ENCODE results near the gene SPINK4. TPM values are rescaled to one million over a fixed set of nuclear protein-coding genes. Genes with fewer than 3 reads are reported as not detected.

The SPINK4 gene
- total and polyA plus RNA-seq, 2 donors (not counting 1 experiment from before 2014, with no cell fraction given) = not detected

DNA sequence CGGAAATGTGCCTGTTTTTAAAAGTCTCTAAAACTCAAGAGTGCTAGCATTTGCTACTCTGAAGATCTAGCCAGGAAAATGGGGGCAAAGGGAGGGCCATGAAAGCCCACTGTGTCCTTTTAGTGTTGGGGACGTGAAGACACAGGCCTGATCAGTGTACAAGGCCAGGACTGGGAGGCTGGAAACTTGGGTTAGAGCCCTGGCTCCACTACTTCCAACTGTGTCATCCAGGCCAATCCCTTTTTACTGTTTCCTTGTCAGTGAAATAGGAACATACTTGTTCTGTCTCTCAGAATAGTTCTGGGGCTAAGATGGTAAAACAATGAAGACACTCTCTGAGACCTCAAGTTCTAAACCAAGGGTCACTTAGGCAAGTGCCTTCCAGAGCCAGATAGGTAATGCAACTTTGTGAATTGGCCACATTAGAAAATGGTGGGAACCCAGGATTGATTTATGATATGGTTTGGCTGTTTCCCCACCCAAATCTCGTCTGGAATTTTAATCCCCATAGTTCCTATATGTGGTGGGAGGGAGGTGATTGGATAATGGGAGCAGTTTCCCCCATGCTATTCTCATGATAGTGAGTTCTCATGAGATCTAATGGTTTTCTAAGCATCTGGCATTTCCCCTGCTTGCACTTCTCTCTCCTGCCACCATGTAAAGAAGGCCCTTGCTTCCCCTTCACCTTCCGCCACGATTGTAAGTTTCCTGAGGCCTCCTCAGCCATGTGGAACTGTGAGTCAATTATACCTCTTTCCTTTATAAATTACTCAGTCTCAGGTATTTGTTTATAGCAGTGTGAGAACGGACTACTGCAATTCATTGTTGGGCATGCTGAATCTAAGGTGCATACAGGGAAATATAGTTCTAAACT, 42.5 kb upstream of the SPINK4 start:
- Mint-ChIP-seq H3K4me3 (no peak overlapping the region), H3K9me3 (ENCODE audit: insufficient read depth) (no peaks in the 10 kb centered on the region), H3K27ac (no peak overlapping the region), H3K27me3 (no peaks in the 10 kb centered on the region), H3K4me1 (peaks cover 13% of the 10 kb centered on the region)
- Histone ChIP-seq H3K4me1 (ENCODE audit: control insufficient read depth in 2 of 2, insufficient read depth in 2 of 2, low read length in 2 of 2) (peaks cover 5 to 11% of the 10 kb centered on the region in 2 donors), H3K79me2 (ENCODE audit: control insufficient read depth, insufficient read depth, low read length) (no peaks in the 10 kb centered on the region), H3K4me2 (replicated peaks; ENCODE audit: low read depth, low read length, poor library complexity, severe bottlenecking) (no peak overlapping the region), H3K36me3 (replicated peaks in 1 of 2; ENCODE audit: control extremely low read depth in 1 of 2, control insufficient read depth in 1 of 2, extremely low read depth in 1 of 2, insufficient read depth in 2 of 2, low read length in 1 of 2) (no peaks in the 10 kb centered on the region), H3K27ac (ENCODE audit: low read length in 2 of 2) (no peak overlapping the region), H3K27me3 (replicated peaks in 1 of 4; ENCODE audit: control extremely low read depth in 1 of 4, control insufficient read depth in 3 of 4, insufficient read depth in 4 of 4, low read length in 3 of 4) (no peaks in the 10 kb centered on the region), H4K20me1 (ENCODE audit: control insufficient read depth, insufficient read depth, low read length, poor library complexity, severe bottlenecking) (no peaks in the 10 kb centered on the region), H3K9ac (ENCODE audit: low read length) (no peak overlapping the region), H3K4me3 (ENCODE audit: control extremely low read depth in 1 of 5, extremely low read depth in 1 of 5, insufficient read depth in 1 of 5, low read depth in 2 of 5, low read length in 4 of 5) (no peak overlapping the region), H3K9me3 (ENCODE audit: control extremely low read depth in 1 of 3, control insufficient read depth in 2 of 3, insufficient read depth in 1 of 3, low read length in 2 of 3) (no peaks in the 10 kb centered on the region), H2AFZ (ENCODE audit: insufficient read depth, low read depth, low read length, poor library complexity, severe bottlenecking) (no peak overlapping the region)
- 94% methylated on average over 2 of the region's 6 CpGs for WGBS (ENCODE audit: insufficient coverage)
- ChIA-PET POLR2A (no interaction called here), CTCF (interaction anchor here (1.0 to 2.1 kb wide), 2 partner anchors 27 to 29 kb away, joined by 4 read pairs; no protein-coding TSS in a partner anchor)
- no peak for DNase-seq
- intact Hi-C loops (cut with micrococcal nuclease) = no loop called here
- TF ChIP-seq EZH2 (IDR thresholded peaks at IDR 0.05; ENCODE audit: borderline replicate concordance, insufficient read depth, low read depth, low read length, poor library complexity, severe bottlenecking) (no peak), CTCF (IDR thresholded peaks at IDR 0.05) (peak; percentile 6)
- ATAC-seq (ENCODE audit: low read depth) = no peak

- DNase-seq (no peak), ATAC-seq (ENCODE audit: low read depth) (no peak)
- Mint-ChIP-seq H3K4me1 (peaks cover 17% of the 10 kb centered on the region), H3K27ac (no peak overlapping the region), H3K27me3 (no peaks in the 10 kb centered on the region), H3K9me3 (ENCODE audit: insufficient read depth) (no peaks in the 10 kb centered on the region), H3K4me3 (no peak overlapping the region)
- no peak overlapping the region for H3K9ac ChIP-seq (ENCODE audit: low read length)
- H2AFZ ChIP-seq (ENCODE audit: insufficient read depth, low read depth, low read length, poor library complexity, severe bottlenecking) = no peak overlapping the region
- POLR2A ChIA-PET = no interaction called here
- peaks cover 11 to 14% of the 10 kb centered on the region in 2 donors for H3K4me1 ChIP-seq (ENCODE audit: control insufficient read depth in 2 of 2, insufficient read depth in 2 of 2, low read length in 2 of 2)
- no peaks in the 10 kb centered on the region for H3K79me2 ChIP-seq (ENCODE audit: control insufficient read depth, insufficient read depth, low read length)
- CTCF ChIA-PET = no interaction called here
- H3K27ac ChIP-seq (ENCODE audit: low read length in 2 of 2) = no peak overlapping the region
- WGBS (ENCODE audit: insufficient coverage) = 90% methylated on average over 6 of the region's 6 CpGs
- intact Hi-C loops (cut with micrococcal nuclease) = no loop called here
- H3K27me3 ChIP-seq (replicated peaks in 1 of 4; ENCODE audit: control extremely low read depth in 1 of 4, control insufficient read depth in 3 of 4, insufficient read depth in 4 of 4, low read length in 3 of 4) = no peaks in the 10 kb centered on the region
- no peaks in the 10 kb centered on the region for H3K9me3 ChIP-seq (ENCODE audit: control extremely low read depth in 1 of 3, control insufficient read depth in 2 of 3, insufficient read depth in 1 of 3, low read length in 2 of 3)
- H3K4me2 ChIP-seq (replicated peaks; ENCODE audit: low read depth, low read length, poor library complexity, severe bottlenecking) = no peak overlapping the region
- H3K36me3 ChIP-seq (replicated peaks in 1 of 2; ENCODE audit: control extremely low read depth in 1 of 2, control insufficient read depth in 1 of 2, extremely low read depth in 1 of 2, insufficient read depth in 2 of 2, low read length in 1 of 2) = no peaks in the 10 kb centered on the region
- no peak for TF ChIP-seq CTCF (IDR thresholded peaks at IDR 0.05)
- no peaks in the 10 kb centered on the region for H4K20me1 ChIP-seq (ENCODE audit: control insufficient read depth, insufficient read depth, low read length, poor library complexity, severe bottlenecking)
- no peak overlapping the region for H3K4me3 ChIP-seq (ENCODE audit: control extremely low read depth in 1 of 5, extremely low read depth in 1 of 5, insufficient read depth in 1 of 5, low read depth in 2 of 5, low read length in 4 of 5)
These were observed 41.8 kb upstream of the SPINK4 start for GRCh38 chr9:33198165-33198564.
